Activated naive CD8-positive, alpha-beta T cell treated with anti-CD3 and anti-CD28 coated beads, Interleukin-2, amount 10 ng/mL, durations not matched to agents 7 days and 5 days (primary cell): ENCODE data around the gene TNK1. TPM values are rescaled to one million over a fixed set of nuclear protein-coding genes. Genes with fewer than 3 reads are reported as not detected.
A peak's percentile ranks its signal among the peaks of the same experiment; 100 is the strongest.

ENCODE experiments used
- ATAC-seq: fragments of 150-1000 bp; cut with Tn5 transposase; one replicate; pipeline ENCODE4 v1.10.0; 2021; ENCODE audit warnings: low read depth, moderate library complexity
- POLR2A ChIA-PET: fragments of 350-600 bp; sonication (Branson Sonifier 250); formaldehyde crosslinking; loops from one replicate; lab custom pipeline; 2021; ENCODE audit warnings: antibody characterized with exemption; lab: Charles Lee
- DNase-seq: peaks from one replicate; pipeline ENCODE4 v3.0.0; 2021
- H3K27ac Mint-ChIP-seq: one replicate; pipeline ENCODE4 v1.8.0; 2022; ENCODE audit warnings: mild to moderate bottlenecking, mixed read lengths
- H3K27me3 Mint-ChIP-seq: one replicate; pipeline ENCODE4 v1.8.0; 2022; ENCODE audit warnings: mild to moderate bottlenecking, moderate library complexity, mixed read lengths
- H3K36me3 Mint-ChIP-seq: one replicate; pipeline ENCODE4 v1.8.0; 2021; ENCODE audit warnings: mild to moderate bottlenecking, mixed read lengths
- H3K4me1 Mint-ChIP-seq: one replicate; pipeline ENCODE4 v1.8.0; 2021; ENCODE audit warnings: mixed read lengths
- H3K4me3 Mint-ChIP-seq: one replicate; pipeline ENCODE4 v1.8.0; 2022; ENCODE audit warnings: mild to moderate bottlenecking, moderate library complexity, mixed read lengths
- H3K9me3 Mint-ChIP-seq: one replicate; pipeline ENCODE4 v1.8.0; 2021; ENCODE audit warnings: mixed read lengths
- total RNA-seq, 2 experiments: library from RNA; stranded (reverse); gene quantifications; one replicate each; pipeline ENCODE4 v1.2.3, GENCODE V29; 2021

The TNK1 gene
- total RNA-seq, 2 experiments from 2014 or later, result 5.2 to 6.5 TPM

- peak overlapping the region; percentile 92 for H3K4me3 Mint-ChIP-seq
- peaks cover 14% of the 10 kb centered on the region for H3K4me1 Mint-ChIP-seq
- H3K9me3 Mint-ChIP-seq, result no peaks in the 10 kb centered on the region
- POLR2A ChIA-PET, result interaction anchor here (0.5 to 2.9 kb wide), 16 partner anchors 9 to 184 kb away, joined by 3 to 25 read pairs (median 4); partner anchors contain the start of genes ACADVL, ACAP1, DLG4 and MPDU1
- peak overlapping the region; percentile 72 for H3K27ac Mint-ChIP-seq
- ATAC-seq (no peak), DNase-seq (no peak)
- H3K27me3 Mint-ChIP-seq, result peaks cover 11% of the 10 kb centered on the region
- H3K36me3 Mint-ChIP-seq, result no peaks in the 10 kb centered on the region
Observed at GRCh38 chr17:7403043-7403726, 22.3 kb downstream of the TNK1 start.

- Mint-ChIP-seq H3K4me1 (peaks cover 14% of the 10 kb centered on the region), H3K36me3 (no peaks in the 10 kb centered on the region), H3K9me3 (no peaks in the 10 kb centered on the region), H3K4me3 (peak overlapping the region; percentile 92), H3K27me3 (peaks cover 11% of the 10 kb centered on the region), H3K27ac (peak overlapping the region; percentile 89)
- no peak for ATAC-seq
- no peak for DNase-seq
- POLR2A ChIA-PET, result interaction anchor here (0.5 to 2.9 kb wide), 15 partner anchors 9 to 184 kb away, joined by 3 to 25 read pairs (median 5); partner anchors contain the start of genes ACADVL, ACAP1, DLG4 and MPDU1
Observed at GRCh38 chr17:7403727-7403976, 22.8 kb downstream of the TNK1 start.

- H3K4me3 Mint-ChIP-seq, result peak within 1 kb of the TSS; percentile 92
- H3K36me3 Mint-ChIP-seq, result no peaks in the 10 kb centered on the region
- H3K27ac Mint-ChIP-seq, result peak within 1 kb of the TSS; percentile 89
- POLR2A ChIA-PET, result interaction anchor here (0.8 to 2.9 kb wide), 14 partner anchors 10 to 185 kb away, joined by 3 to 25 read pairs (median 4); partner anchors contain the start of genes ACADVL, ACAP1, DLG4 and MPDU1
- no peaks in the 10 kb centered on the region for H3K9me3 Mint-ChIP-seq
- DNase-seq, result peak; percentile 90
- peak; percentile 95 for ATAC-seq
- peaks cover 14% of the 10 kb centered on the region for H3K4me1 Mint-ChIP-seq
- peaks cover 11% of the 10 kb centered on the region for H3K27me3 Mint-ChIP-seq
Observed at GRCh38 chr17:7403977-7404736, 23.3 kb downstream of the TNK1 start, which contains the start of gene TMEM256. TSS of gene TMEM256 (minus strand) at chr17:7404097. CDS start at chr17:7404084, 13 bp downstream.

GRCh38 chr17:7404737-7405349 is 24.0 kb downstream of the TNK1 start:
- Mint-ChIP-seq H3K36me3 (no peaks in the 10 kb centered on the region), H3K27me3 (peaks cover 11% of the 10 kb centered on the region), H3K9me3 (no peaks in the 10 kb centered on the region), H3K4me3 (peak overlapping the region; percentile 92), H3K4me1 (peaks cover 14% of the 10 kb centered on the region), H3K27ac (peak overlapping the region; percentile 89)
- peak; percentile 13 for ATAC-seq
- POLR2A ChIA-PET, result interaction anchor here (0.8 to 2.9 kb wide), 10 partner anchors 10 to 75 kb away, joined by 3 to 25 read pairs (median 6); partner anchors contain the start of genes ACAP1, NEURL4, PLSCR3 and TMEM102
- no peak for DNase-seq

GRCh38 chr17:7405350-7406234 is 24.7 kb downstream of the TNK1 start:
- no peak for DNase-seq
- H3K27me3 Mint-ChIP-seq, result peaks cover 11% of the 10 kb centered on the region

GRCh38 chr17:7406235-7406825 is 25.4 kb downstream of the TNK1 start:
- peaks cover 11% of the 10 kb centered on the region for H3K27me3 Mint-ChIP-seq
- POLR2A ChIA-PET, result interaction anchor here (1.1 kb wide), 1 partner anchor 22 kb away, joined by 3 read pairs; no protein-coding TSS in a partner anchor
- ATAC-seq (no peak), DNase-seq (no peak)
- H3K9me3 Mint-ChIP-seq, result no peaks in the 10 kb centered on the region
- no peaks in the 10 kb centered on the region for H3K36me3 Mint-ChIP-seq
- H3K4me1 Mint-ChIP-seq, result peaks cover 14% of the 10 kb centered on the region
- H3K27ac Mint-ChIP-seq, result peak overlapping the region; percentile 44
- peak overlapping the region; percentile 56 for H3K4me3 Mint-ChIP-seq

More at GRCh38 chr17:7405350-7406234, 24.7 kb downstream of the TNK1 start:
- H3K36me3 Mint-ChIP-seq, result no peaks in the 10 kb centered on the region
- no peak for ATAC-seq
- POLR2A ChIA-PET, result interaction anchor here (1.1 kb wide), 1 partner anchor 21 kb away, joined by 3 read pairs; no protein-coding TSS in a partner anchor
- peak overlapping the region; percentile 86 for H3K27ac Mint-ChIP-seq
- H3K9me3 Mint-ChIP-seq, result no peaks in the 10 kb centered on the region
- H3K4me3 Mint-ChIP-seq, result peak overlapping the region; percentile 89
- H3K4me1 Mint-ChIP-seq, result peaks cover 14% of the 10 kb centered on the region

GRCh38 chr17:7407082-7407481 is 26.2 kb downstream of the TNK1 start:
- Mint-ChIP-seq H3K27ac (peak overlapping the region; percentile 50), H3K27me3 (peaks cover 11% of the 10 kb centered on the region)
- POLR2A ChIA-PET, result interaction anchor here (1.1 kb wide), 1 partner anchor 23 kb away, joined by 3 read pairs; no protein-coding TSS in a partner anchor

GRCh38 chr17:7407485-7408251 is 26.8 kb downstream of the TNK1 start, which contains the start of gene NLGN2:
TSS of gene NLGN2 (plus strand) at chr17:7407845. CDS start at chr17:7408256, 411 bp downstream.
- H3K27ac Mint-ChIP-seq, result peak within 1 kb of the TSS; percentile 50
- POLR2A ChIA-PET, result interaction anchor here (1.4 kb wide), 1 partner anchor 27 kb away, joined by 5 read pairs; the partner anchor contains the start of gene TMEM102
- H3K4me1 Mint-ChIP-seq, result peaks cover 12% of the 10 kb centered on the region
- ATAC-seq (no peak), DNase-seq (no peak)
- H3K9me3 Mint-ChIP-seq, result no peaks in the 10 kb centered on the region
- no peaks in the 10 kb centered on the region for H3K36me3 Mint-ChIP-seq
- peak within 1 kb of the TSS; percentile 64 for H3K4me3 Mint-ChIP-seq
- peaks cover 11% of the 10 kb centered on the region for H3K27me3 Mint-ChIP-seq

More at GRCh38 chr17:7407082-7407481, 26.2 kb downstream of the TNK1 start:
- no peaks in the 10 kb centered on the region for H3K36me3 Mint-ChIP-seq
- H3K4me3 Mint-ChIP-seq, result no peak overlapping the region
- H3K4me1 Mint-ChIP-seq, result peaks cover 12% of the 10 kb centered on the region
- H3K9me3 Mint-ChIP-seq, result no peaks in the 10 kb centered on the region
- DNase-seq (no peak), ATAC-seq (no peak)

- Mint-ChIP-seq H3K4me1 (peaks cover 9% of the 10 kb centered on the region), H3K27ac (no peak overlapping the region), H3K27me3 (peaks cover 11% of the 10 kb centered on the region), H3K36me3 (no peaks in the 10 kb centered on the region), H3K9me3 (no peaks in the 10 kb centered on the region), H3K4me3 (no peak overlapping the region)
- ATAC-seq, result peak; percentile 4
- peak; percentile 54 for DNase-seq
- POLR2A ChIA-PET, result interaction anchor here (1.4 kb wide), 1 partner anchor 27 kb away, joined by 5 read pairs; the partner anchor contains the start of gene TMEM102
Observed at GRCh38 chr17:7408252-7408727, 27.4 kb downstream of the TNK1 start.

- H3K27me3 Mint-ChIP-seq, result peaks cover 11% of the 10 kb centered on the region
- no peaks in the 10 kb centered on the region for H3K9me3 Mint-ChIP-seq
- POLR2A ChIA-PET, result interaction anchor here (1.4 kb wide), 1 partner anchor 26 kb away, joined by 5 read pairs; the partner anchor contains the start of gene TMEM102
- H3K4me1 Mint-ChIP-seq, result peaks cover 8% of the 10 kb centered on the region
- ATAC-seq, result no peak
- H3K36me3 Mint-ChIP-seq, result no peaks in the 10 kb centered on the region
- no peak overlapping the region for H3K27ac Mint-ChIP-seq
- H3K4me3 Mint-ChIP-seq, result no peak overlapping the region
- no peak for DNase-seq
Observed at GRCh38 chr17:7408863-7409262, 28.0 kb downstream of the TNK1 start.

GRCh38 chr17:7409716-7410115 is 28.8 kb downstream of the TNK1 start:
- Mint-ChIP-seq H3K27me3 (peaks cover 11% of the 10 kb centered on the region), H3K36me3 (no peaks in the 10 kb centered on the region), H3K9me3 (no peaks in the 10 kb centered on the region), H3K4me3 (no peak overlapping the region), H3K4me1 (peaks cover 8% of the 10 kb centered on the region), H3K27ac (no peak overlapping the region)
- ATAC-seq (no peak), DNase-seq (no peak)
- POLR2A ChIA-PET, result interaction anchor here (0.6 kb wide), 1 partner anchor 150 kb away, joined by 3 read pairs; no protein-coding TSS in a partner anchor
